Gastrocnemius medialis (tissue), 4 donors: ENCODE measurements around the gene ATG4B.

Experiments used
- POLR2A ChIP-seq, 2 donors: fragments of 450-650 bp; IDR thresholded peaks; one replicate each; pipeline ENCODE4 v1.6.1; 2017; ENCODE audit warnings: antibody characterized with exemption in 2 of 2, mild to moderate bottlenecking in 2 of 2, moderate library complexity in 2 of 2
- TF ChIP-seq, protein P1 (sequence below), 5 experiments: fragments of 450-650 bp in 3 of 5; fragments of 200-600 bp in 2 of 5; sonication (generic) in 2 of 5; IDR thresholded peaks in 4 of 5; conservative IDR thresholded peaks in 1 of 5; 1 replicate in 4 of 5; 2 replicates in 1 of 5; pipeline ENCODE4 v1.5.1; 2016 to 2019; ENCODE audit warnings: antibody characterized with exemption in 5 of 5, mild to moderate bottlenecking in 3 of 5, moderate library complexity in 3 of 5

DNA sequence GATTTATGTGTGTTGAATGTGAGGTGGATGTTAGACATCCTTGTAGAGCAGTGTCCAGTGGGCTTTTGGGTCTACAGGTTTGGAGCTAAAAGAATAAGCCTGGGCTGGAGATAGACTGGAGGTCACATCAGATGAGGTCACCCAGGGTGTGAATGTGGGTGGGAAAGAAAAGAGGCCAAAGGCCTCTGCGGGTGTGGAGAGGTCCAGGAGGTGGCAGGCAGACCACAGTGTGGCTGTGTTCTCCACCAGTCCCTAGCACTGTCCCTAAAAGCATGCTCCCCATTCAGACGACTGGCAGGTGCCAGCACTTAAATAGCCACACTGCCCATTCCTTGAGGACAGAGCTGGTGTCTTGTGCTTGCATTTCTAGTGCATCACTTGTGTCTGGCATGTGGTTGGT, 4.1 kb downstream of the ATG4B start:
- TF ChIP-seq, protein P1, sequence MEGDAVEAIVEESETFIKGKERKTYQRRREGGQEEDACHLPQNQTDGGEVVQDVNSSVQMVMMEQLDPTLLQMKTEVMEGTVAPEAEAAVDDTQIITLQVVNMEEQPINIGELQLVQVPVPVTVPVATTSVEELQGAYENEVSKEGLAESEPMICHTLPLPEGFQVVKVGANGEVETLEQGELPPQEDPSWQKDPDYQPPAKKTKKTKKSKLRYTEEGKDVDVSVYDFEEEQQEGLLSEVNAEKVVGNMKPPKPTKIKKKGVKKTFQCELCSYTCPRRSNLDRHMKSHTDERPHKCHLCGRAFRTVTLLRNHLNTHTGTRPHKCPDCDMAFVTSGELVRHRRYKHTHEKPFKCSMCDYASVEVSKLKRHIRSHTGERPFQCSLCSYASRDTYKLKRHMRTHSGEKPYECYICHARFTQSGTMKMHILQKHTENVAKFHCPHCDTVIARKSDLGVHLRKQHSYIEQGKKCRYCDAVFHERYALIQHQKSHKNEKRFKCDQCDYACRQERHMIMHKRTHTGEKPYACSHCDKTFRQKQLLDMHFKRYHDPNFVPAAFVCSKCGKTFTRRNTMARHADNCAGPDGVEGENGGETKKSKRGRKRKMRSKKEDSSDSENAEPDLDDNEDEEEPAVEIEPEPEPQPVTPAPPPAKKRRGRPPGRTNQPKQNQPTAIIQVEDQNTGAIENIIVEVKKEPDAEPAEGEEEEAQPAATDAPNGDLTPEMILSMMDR (IDR thresholded peaks at IDR 0.05 in 4 of 5, conservative IDR thresholded peaks at IDR 0.05 in 1 of 5): no peak
- no peak for TF ChIP-seq POLR2A (IDR thresholded peaks at IDR 0.05)
